Heart right ventricle (tissue), 16 donors: Measurements from ENCODE around the gene BLMH. TPM values are rescaled to one million over a fixed set of nuclear protein-coding genes. Genes with fewer than 3 reads are reported as not detected.

Source experiments
- ATAC-seq, 8 donors: fragments of 200-7000 bp; cut with Tn5 transposase; one replicate each; pipeline ENCODE4 v1.9.1; 2020; ENCODE audit warnings: mild to moderate bottlenecking in 8 of 8, moderate library complexity in 8 of 8, moderate number of reproducible peaks in 1 of 8
- DNase-seq, 2 donors: peaks; one replicate each; pipeline ENCODE4 v3.0.0-alpha.2; 2020
- H3K27ac ChIP-seq, 10 donors: fragments of 200-600 bp; sonication (generic) in 2 of 10; one replicate each; pipeline versions ENCODE4 v1.5.0 to v1.8.0; 2020 to 2022; ENCODE audit warnings: mild to moderate bottlenecking in 3 of 10
- H3K27me3 ChIP-seq, 7 donors: fragments of 200-600 bp; one replicate each; pipeline ENCODE4 v1.8.0; 2021 to 2022; ENCODE audit warnings: mild to moderate bottlenecking in 2 of 7
- H3K36me3 ChIP-seq, 9 donors: fragments of 200-600 bp; sonication (generic) in 1 of 9; one replicate each; pipeline versions ENCODE4 v1.5.0 to v1.8.0; 2020 to 2022; ENCODE audit warnings: mild to moderate bottlenecking in 2 of 9
- H3K4me1 ChIP-seq, 9 donors: fragments of 200-600 bp; sonication (generic) in 1 of 9; one replicate each; pipeline versions ENCODE4 v1.5.0 to v1.8.0; 2020 to 2022; ENCODE audit warnings: mild to moderate bottlenecking in 4 of 9
- H3K4me3 ChIP-seq, 10 donors: fragments of 200-600 bp; sonication (generic) in 2 of 10; one replicate each; pipeline versions ENCODE4 v1.5.0 to v1.8.0; 2020 to 2022; ENCODE audit warnings: mild to moderate bottlenecking in 7 of 10, moderate library complexity in 2 of 10
- H3K9me3 ChIP-seq, 11 donors: fragments of 200-600 bp in 10 of 11; sonication (generic) in 2 of 11; one replicate each; pipeline versions ENCODE4 v1.5.0 to v1.8.0; 2013 to 2022; ENCODE audit warnings: mild to moderate bottlenecking in 2 of 11, control low read depth in 1 of 11, moderate library complexity in 1 of 11
- CTCF ChIP-seq, 9 donors: fragments of 200-600 bp; sonication (generic) in 2 of 9; IDR thresholded peaks; one replicate each; pipeline versions ENCODE4 v1.5.0 to v1.8.0; 2021 to 2022; ENCODE audit warnings: antibody characterized with exemption in 9 of 9, mild to moderate bottlenecking in 5 of 9, moderate library complexity in 1 of 9
- WGBS, 2 donors: extraction: QIAGEN DNeasy Blood & Tissue Kit; methylation state at CpG; one replicate each; pipeline ENCODE4 v1.1.7; 2013; ENCODE audit warnings: inconsistent platforms in 1 of 2; 5-methylcytosine and 5-hydroxymethylcytosine counted together
- intact Hi-C, 10 donors: fragments of 100-400 bp; cut with DNase I; formaldehyde crosslinking; loops; one replicate each; pipeline versions ENCODE4 v1.11.1 to v1.14.2; 2022
- polyA plus RNA-seq, 2 donors: library from polyadenylated mRNA; stranded (reverse); fragments of 200-250 nt; gene quantifications; one replicate each; pipeline ENCODE4 v1.2.3, GENCODE V29; 2013
- total RNA-seq, 10 donors: library from RNA; stranded (reverse); fragmentation: NEBNext Ultra II Directional in 3 of 10; extraction: Animal tissue kit (Norgen Biotek cat#: 25700) in 3 of 10; gene quantifications; one replicate each; pipeline versions ENCODE4 v1.2.1 to v1.2.4, GENCODE V29; 2021 to 2023
- donor health status: Arrhythmogenic right ventricular cardiomyopathy.
- donor health status: ischemic (EF 13 %, LVEDD 7.1; RV severe dilation, severe dysfunction).
- donor health status: healthy with polysubstance abuse.
- donor health status: DM: no; HTN: yes; CAD: no.
- donor health status: DM: no; HTN: no; CAD: no.
- donor health status: ischemic (EF 25% LVEDD 6.9; RV normal size, moderate dysfunction).
- donor health status: ischemic (EF 25% LVEDD 5.7; RV mildly dilated, moderate dysfunction).
- donor health status: healthy.
- donor health status: DM: yes; HTN: yes; CAD: no.
- donor health status: Ischemic cardiomyopathy.
- donor health status: ischemic (EF 35%, LVEDD 5.7; RV mildly dilated, moderate dysfunction).
- donor health status: nonischemic (EF 11% LVEDD 7.7; RV severe dilation, severe dysfunction).
- donor health status: DM: yes; HTN: yes; CAD: no.
- donor health status: PGD.
- donor health status: ischemic (EF 29% LVEDD 5.4; RV normal size, mild dysfunction).
- donor health status: nonischemic (EF 23%, LVEDD 6.1; RV moderate dilation, normal function).

BLMH gene
- total and polyA plus RNA-seq, 12 donors: 9.6 to 22.2 (median 15.7) TPM

GRCh38 chr17:30296499-30297080, 4.8 kb upstream of the BLMH start:
- WGBS, 2 donors: 74 to 75% methylated on average over 5 of the region's 5 CpGs
- no peak overlapping the region for H3K4me3 ChIP-seq
- TF ChIP-seq CTCF (IDR thresholded peaks at IDR 0.05): no peak
- peaks cover 0 to 7% (median 0%) of the 10 kb centered on the region in 9 donors for H3K4me1 ChIP-seq
- H3K27me3 ChIP-seq: no peaks in the 10 kb centered on the region
- H3K27ac ChIP-seq: no peak overlapping the region
- H3K36me3 ChIP-seq: no peaks in the 10 kb centered on the region
- no peak for DNase-seq
- H3K9me3 ChIP-seq: peaks cover 0 to 7% (median 0%) of the 10 kb centered on the region in 11 donors
- intact Hi-C loops: loop anchor here in 1 of 10 donors (10.0 kb wide), 1 partner anchor 78 kb away; the partner anchor contains the start of gene CPD
- ATAC-seq: no peak

GRCh38 chr17:30292286-30292858, 628 bp upstream of the BLMH start:
- Histone ChIP-seq H3K27me3 (no peaks in the 10 kb centered on the region), H3K36me3 (peaks cover 0 to 25% (median 12%) of the 10 kb centered on the region in 9 donors)
- intact Hi-C loops: loop anchor here in 1 of 10 donors (10.0 kb wide), 1 partner anchor 82 kb away; the partner anchor contains the start of gene CPD

GRCh38 chr17:30290696-30291542, 825 bp downstream of the BLMH start:
- Histone ChIP-seq H3K36me3 (peaks cover 0 to 39% (median 24%) of the 10 kb centered on the region in 9 donors), H3K27me3 (no peaks in the 10 kb centered on the region), H3K4me3 (peak overlapping the region; percentile 66 to 98 (median 94)), H3K4me1 (peaks cover 4 to 20% (median 15%) of the 10 kb centered on the region in 9 donors), H3K9me3 (no peaks in the 10 kb centered on the region), H3K27ac (peak overlapping the region in 9 of 10 donors; percentile 64 to 89 (median 81))
- TF ChIP-seq CTCF (IDR thresholded peaks at IDR 0.05): no peak
- DNase-seq: peak; percentile 11 to 28
- ATAC-seq: peak in 6 of 8 donors; percentile 32 to 73 (median 58)
- intact Hi-C loops: loop anchor here in 1 of 10 donors (10.0 kb wide), 1 partner anchor 84 kb away; the partner anchor contains the start of gene CPD
- WGBS, 2 donors: 5 to 6% methylated on average over 22 of the region's 22 CpGs

More at GRCh38 chr17:30292286-30292858, 628 bp upstream of the BLMH start:
- Histone ChIP-seq H3K27ac (peak overlapping the region in 9 of 10 donors; percentile 64 to 89 (median 81)), H3K4me1 (peaks cover 4 to 20% (median 15%) of the 10 kb centered on the region in 9 donors), H3K4me3 (peak overlapping the region; percentile 66 to 98 (median 94)), H3K9me3 (no peaks in the 10 kb centered on the region)
- whole genome bisulfite sequencing, 2 donors: 26 to 27% methylated on average over 17 of the region's 17 CpGs
- TF ChIP-seq CTCF (IDR thresholded peaks at IDR 0.05): no peak
- DNase-seq: no peak
- ATAC-seq: peak in 1 of 8 donors; percentile 4

GRCh38 chr17:30290077-30290476, 1.7 kb downstream of the BLMH start:
- Histone ChIP-seq H3K4me1 (peaks cover 4 to 20% (median 15%) of the 10 kb centered on the region in 9 donors), H3K27me3 (no peaks in the 10 kb centered on the region), H3K27ac (no peak overlapping the region), H3K9me3 (no peaks in the 10 kb centered on the region), H3K36me3 (peaks cover 0 to 48% (median 30%) of the 10 kb centered on the region in 9 donors), H3K4me3 (peak overlapping the region in 2 of 10 donors; percentile 79 to 97)
- intact Hi-C loops: loop anchor here in 1 of 10 donors (10.0 kb wide), 1 partner anchor 85 kb away; the partner anchor contains the start of gene CPD
- no peak for TF ChIP-seq CTCF (IDR thresholded peaks at IDR 0.05)
- 91 to 92% methylated on average over 2 of the region's 2 CpGs for WGBS, 2 donors
- ATAC-seq (no peak), DNase-seq (no peak)
